HG02588 (cell line): Measurements from ENCODE around the gene RAB40C.

ENCODE experiments used
- ATAC-seq: cut with Tn5 transposase; IDR thresholded peaks from one replicate; pipeline ENCODE4 v1.9.1; 2021; ENCODE audit warnings: mild to moderate bottlenecking, moderate library complexity; ENCODE audit not compliant: unreplicated experiment

Gene RAB40C

DNA sequence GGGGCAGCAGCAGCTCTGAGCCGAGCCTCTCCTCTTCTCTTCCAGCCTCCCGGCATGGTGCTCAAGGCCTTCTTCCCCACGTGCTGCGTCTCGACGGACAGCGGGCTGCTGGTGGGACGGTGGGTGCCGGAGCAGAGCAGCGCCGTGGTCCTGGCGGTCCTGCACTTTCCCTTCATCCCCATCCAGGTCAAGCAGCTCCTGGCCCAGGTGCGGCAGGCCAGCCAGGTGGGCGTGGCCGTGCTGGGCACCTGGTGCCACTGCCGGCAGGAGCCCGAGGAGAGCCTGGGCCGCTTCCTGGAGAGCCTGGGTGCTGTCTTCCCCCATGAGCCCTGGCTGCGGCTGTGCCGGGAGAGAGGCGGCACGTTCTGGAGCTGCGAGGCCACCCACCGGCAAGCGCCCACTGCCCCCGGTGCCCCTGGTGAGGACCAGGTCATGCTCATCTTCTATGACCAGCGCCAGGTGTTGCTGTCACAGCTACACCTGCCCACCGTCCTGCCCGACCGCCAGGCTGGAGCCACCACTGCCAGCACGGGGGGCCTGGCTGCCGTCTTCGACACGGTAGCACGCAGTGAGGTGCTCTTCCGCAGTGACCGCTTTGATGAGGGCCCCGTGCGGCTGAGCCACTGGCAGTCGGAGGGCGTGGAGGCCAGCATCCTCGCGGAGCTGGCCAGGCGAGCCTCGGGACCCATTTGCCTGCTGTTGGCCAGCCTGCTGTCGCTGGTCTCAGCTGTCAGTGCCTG is 15.7 kb upstream of the RAB40C start:
- no peak for ATAC-seq

DNA sequence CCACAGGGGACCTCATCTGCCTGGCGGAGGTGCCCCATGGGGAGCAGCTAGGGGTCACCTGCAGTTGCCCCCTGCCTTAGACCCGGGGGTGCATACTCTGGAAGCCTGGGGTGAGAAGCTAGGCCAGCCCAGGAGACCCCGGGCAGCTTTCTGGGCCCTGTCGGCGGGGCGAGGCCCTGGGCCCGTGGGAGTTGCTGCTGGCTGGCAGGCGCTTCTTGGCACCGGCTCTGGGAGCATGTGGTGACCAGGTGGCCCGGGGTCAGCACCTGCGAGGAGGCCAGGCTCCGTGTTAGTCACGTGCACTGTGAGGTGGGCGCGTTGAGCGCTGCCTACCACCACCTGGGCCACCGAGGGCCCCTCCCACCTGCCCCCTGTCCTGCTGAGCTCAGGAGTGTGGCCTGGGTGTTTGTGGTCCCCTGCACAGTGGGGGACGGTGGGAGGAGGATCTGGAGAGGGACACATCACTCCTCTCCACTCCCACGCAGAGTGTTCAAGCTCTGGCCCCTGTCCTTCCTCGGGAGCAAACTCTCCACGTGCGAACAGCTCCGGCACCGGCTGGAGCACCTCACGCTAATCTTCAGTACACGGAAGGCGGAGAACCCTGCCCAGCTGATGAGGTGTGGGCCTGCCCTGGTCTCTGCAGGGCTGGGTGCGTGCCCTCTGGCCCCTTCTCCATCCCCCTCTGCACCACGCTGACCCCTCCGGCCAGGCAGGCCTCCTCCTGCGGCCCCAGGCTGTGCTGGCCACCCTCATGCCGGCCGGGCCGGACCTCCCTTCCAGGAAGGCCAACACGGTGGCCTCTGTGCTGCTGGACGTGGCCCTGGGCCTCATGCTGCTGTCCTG is 14.3 kb upstream of the RAB40C start:
- ATAC-seq: no peak

DNA sequence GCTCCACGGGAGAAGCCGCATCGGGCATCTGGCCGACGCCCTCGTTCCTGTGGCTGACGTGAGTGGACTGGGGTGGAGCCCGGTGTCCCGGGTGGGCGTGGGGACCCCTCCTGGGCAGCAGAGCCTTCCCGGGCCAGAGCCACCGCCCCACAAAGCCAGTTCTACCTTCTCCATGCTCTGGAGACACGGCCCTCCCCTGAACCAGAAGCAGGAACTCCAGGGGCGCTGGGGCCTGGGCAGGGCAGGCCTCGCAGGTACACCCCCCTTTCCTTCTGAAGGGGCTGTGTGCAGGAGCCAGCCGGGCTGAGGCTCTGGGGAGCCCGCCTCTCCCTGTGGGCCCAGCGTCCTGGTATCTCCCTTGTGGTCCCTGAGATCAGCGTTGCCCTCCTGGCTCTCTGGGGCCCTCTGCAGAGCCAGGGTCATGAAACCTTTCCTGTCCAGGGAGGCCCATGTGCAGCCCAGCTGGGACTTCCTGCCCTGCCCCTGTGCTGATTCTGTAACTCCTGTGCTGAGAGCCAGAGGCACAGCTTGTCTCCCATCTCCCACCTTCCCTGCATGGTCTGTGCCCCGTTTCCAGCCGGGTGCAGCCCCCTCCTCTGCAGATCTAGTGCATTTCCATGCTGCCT is 13.6 kb upstream of the RAB40C start:
- no peak for ATAC-seq

DNA sequence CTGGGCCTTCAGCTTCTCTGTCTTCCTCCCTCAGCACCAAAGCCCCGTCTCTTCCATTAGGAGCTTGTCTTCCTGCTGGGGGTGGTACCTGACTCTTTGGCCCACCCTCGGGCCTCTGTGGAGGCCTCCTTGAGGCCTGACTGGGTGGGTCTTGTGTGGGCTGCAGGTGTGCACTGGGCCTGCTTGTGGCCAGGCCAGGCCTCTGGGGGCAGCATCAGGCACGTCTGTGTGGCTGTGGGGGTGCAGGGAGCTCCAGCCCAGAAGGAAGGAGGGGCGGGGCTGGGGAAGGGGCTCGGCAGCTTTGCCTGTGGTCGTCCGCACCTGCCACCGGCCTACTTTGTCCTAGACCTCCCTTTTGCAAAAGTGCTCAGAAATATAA is 13.1 kb upstream of the RAB40C start:
- ATAC-seq: no peak

DNA sequence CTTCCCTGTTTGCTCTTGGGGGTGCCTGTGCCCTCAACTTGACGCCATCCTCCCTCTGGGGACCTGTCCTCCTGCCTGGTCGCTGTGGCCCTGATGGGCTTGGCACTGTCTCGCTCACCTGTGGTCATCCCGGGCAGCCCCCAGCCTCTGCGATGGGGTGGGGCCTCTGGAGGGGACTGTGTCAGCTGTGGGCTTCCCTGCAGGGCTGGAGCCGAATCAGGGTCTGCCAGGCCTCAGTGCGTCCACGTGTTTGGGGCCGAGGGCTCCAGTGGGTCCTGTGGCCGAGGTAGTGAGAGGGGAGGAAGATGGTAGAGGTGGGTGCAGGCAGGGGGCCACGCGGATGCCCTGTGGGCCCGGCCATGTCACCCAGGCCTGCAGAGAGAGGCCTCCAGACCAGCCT is 12.1 kb upstream of the RAB40C start:
- ATAC-seq: no peak

DNA sequence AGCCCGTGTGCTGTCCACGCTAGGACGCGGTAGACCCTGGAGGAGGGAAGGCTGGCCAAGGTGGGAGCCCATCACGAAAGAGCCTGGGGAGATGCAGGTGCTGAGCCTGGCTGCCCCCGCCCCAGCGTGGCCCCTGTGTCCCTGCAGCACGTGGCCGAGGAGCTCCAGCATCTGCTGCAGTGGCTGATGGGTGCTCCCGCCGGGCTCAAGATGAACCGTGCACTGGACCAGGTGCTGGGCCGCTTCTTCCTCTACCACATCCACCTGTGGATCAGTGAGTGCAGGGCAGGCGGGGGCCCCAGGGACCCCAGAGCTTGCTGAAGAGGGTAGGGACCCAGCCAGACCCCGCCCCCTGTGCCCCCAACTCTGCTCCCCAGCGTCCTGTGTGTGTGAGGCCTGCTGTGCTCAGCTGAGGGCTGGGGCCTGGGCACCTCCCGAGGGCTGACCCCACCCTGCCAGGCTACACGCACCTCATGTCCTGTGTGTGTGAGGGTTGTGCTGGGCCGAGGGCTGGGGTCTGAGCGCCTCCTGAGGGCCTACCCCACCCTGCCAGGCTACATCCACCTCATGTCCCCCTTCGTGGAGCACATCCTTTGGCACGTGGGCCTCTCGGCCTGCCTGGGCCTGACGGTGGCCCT is 11.5 kb upstream of the RAB40C start:
- ATAC-seq: no peak

DNA sequence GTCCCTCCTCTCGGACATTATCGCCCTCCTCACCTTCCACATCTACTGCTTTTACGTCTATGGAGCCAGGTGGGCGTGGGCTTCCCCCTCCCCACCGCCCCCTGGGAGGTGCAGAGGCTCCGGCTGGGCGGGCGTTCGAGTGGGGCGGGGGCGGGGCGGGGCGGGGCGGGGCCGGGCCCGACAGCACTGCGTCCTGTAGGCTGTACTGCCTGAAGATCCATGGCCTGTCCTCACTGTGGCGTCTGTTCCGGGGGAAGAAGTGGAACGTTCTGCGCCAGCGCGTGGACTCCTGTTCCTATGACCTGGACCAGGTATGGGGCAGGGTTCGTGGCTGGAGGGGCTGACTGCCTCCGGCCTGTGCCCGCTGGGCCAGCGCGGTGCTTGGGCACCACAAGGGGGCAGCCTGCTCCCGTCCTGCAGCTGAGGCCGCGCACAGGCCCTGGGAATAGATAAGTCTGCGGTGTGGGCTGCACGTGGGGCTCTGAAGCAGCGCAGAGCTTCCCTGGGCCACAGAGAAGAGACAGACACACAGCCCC is 10.9 kb upstream of the RAB40C start:
- ATAC-seq: no peak

DNA sequence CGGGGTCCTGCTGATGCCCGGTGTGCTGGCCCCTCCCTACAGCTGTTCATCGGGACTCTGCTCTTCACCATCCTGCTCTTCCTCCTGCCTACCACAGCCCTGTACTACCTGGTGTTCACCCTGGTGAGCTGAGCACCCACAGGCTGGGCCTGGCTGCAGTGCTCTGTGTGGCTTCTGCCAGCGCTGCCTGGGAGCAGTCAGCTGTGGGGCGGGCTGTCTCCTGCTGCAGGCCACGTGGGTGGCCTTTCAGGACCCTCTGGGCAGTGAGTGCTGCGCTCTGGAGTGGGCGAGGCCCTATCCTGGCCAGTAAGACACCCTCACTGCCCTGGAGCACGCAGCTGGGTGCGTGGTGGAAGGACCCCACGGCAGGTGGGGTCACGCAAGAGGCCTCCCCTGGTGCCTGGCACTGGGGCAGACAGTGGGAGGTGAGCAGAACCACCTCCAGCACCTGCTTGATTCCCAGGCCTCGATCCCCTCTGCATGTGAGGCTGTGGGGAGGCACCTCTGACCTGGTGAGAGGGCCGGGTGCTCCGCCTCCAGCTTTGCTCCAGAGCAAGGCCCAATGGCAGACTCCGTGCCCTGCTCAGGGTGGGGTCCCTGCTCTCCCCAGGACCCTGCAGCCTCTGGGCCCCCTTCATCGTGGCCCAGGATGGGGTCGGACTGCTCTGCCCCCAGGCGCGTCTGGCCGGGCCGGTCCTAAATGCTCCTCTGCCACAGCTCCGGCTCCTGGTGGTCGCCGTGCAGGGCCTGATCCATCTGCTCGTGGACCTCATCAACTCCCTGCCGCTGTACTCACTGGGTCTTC is 9.5 kb upstream of the RAB40C start:
- no peak for ATAC-seq

DNA sequence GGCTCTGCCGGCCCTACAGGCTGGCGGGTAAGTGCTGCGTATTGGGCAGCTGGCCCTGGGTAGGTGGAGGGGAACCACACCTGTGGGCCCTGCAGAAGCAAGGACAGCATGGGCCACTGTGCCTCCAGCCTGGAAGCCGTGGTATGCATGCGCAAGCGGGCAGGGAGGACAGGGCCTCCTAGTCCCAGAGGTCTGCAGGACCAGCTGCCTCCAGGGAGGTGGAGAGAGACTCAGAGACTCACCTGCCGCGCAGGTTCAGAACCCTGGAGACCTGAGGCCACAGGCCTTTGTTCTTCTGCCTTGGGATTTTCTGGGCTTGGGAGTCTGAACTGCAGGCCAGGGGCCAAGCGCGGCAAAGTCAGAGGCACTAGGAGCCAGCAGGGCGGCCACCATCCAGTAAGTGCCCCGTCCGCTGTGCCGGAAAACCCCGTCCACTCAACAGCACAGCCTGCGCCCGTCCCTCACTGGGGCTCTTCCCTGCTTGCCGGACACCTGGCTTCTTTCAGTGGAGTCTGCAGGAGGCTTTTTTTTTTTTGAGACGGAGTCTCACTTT is 8.8 kb upstream of the RAB40C start:
- ATAC-seq: no peak

DNA sequence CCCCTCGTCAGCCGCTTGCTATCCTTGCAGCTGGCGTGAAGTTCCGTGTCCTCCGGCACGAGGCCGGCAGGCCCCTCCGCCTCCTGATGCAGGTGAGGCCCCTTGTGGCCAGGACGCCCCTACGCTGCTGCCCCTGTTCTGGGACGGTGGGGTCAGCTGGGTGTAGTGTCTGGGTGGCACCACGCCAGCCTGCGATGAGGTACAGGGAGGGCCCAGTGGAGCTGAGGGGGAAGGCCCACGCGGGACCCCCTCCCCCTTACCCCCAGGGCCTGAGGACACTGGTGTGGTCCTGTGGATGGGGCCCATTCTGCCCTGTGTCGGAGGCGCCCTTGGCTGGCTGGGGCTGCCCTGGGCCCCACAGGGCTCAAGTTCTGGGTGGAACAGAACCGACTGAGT is 7.7 kb upstream of the RAB40C start:
- no peak for ATAC-seq

DNA sequence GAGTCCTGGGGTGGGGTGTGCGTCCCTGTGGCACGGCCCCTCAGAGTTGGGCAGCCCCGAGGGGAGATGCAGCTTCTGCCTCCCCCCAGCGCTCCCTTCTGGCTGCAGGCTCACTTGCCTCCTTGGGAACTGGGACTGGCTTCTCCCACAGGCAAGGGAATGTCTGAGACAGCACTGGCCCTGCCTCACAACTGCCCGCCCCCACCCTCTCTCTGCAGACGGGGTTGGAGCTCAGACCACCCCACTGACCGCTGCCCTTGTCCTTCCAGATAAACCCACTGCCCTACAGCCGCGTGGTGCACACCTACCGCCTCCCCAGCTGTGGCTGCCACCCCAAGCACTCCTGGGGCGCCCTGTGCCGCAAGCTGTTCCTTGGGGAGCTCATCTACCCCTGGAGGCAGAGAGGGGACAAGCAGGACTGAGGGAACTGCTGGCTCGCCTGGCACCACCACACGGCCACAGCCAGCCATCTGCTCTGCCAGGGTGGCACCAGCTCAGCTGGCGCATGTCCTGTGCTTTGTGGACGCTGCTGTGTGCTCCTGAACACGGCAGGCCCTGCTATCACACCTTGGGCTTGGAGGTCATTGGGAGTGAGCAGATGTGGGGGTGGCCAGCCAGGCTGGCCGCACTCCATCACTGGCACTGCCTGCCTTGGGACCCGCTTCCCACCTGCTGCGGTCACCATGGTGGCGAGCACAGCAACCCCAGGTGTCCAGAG is 7.1 kb upstream of the RAB40C start:
- no peak for ATAC-seq

DNA sequence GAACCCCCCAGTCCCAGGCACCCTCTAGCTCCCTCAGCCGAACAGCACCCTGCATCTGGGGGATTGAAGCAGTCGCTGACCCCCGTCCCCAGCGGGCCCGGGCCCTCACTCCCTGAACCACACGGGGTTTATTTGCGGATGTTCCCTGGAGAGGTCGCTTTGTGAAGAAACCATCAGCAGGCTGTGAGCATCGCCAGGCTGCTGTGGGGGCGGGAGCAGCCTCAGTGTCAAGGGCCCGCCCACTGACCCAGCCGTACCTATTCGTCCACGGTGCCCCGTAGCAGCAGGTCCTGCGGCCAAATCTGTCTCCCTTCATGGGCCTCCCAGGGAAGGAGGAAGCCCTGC is 6.4 kb upstream of the RAB40C start:
- ATAC-seq: no peak

DNA sequence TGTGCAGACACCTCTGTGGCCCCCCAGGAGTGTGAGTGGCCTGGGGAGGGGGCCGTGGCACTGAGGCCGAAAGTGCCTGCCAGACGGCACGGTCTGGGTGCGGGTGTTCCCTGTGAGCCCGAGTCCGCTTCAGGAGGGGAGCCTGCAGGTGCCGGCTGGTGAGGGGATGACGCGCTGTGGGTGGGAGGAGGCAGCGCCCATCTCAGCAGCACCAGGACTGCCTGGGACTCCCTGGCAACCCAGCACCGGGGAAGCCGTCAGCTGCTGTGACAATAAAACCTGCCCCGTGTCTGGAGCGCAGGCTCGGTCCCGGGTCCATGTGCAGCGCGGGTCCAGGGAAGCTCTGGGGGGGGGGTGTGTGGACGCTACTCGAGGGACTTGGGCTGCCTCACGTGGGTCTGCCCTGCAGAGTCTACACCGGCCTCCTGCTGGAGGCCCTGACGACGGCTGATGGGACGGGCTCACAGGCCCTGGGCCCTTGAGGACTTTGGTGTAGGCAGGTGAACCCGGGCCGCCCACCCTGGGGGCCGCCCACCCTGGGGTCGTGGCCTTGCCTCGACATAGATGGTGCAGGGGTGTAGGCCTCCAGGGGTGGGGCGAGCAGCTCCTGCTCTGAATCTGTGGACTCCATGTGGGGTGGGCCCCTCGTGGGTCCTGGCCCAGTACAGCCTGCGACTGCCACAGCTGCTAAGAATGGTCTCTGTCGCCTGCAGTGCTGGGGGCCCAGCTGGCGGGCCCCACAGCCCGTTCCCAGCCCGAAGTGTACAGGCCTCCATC is 5.9 kb upstream of the RAB40C start:
- no peak for ATAC-seq

DNA sequence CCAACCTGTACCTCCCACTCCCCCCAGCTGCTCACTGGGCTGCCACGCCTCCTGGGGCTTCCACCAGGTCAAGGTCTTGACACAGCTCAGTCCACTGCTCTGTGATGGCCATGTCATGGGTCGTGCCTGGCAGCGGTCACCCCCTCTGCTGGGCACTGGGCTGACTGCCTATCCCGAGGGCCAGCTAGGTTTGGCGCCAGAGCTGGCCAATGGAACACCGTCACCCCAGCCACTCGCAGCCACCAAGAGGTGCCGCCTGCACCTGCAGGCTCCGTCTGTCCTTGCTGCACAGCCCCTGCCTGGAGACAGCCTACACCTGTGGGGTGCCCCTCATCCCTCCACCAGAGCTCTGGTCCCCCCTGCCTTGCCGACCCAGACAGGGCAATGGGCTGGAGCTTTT is 4.5 kb upstream of the RAB40C start:
- no peak for ATAC-seq

DNA sequence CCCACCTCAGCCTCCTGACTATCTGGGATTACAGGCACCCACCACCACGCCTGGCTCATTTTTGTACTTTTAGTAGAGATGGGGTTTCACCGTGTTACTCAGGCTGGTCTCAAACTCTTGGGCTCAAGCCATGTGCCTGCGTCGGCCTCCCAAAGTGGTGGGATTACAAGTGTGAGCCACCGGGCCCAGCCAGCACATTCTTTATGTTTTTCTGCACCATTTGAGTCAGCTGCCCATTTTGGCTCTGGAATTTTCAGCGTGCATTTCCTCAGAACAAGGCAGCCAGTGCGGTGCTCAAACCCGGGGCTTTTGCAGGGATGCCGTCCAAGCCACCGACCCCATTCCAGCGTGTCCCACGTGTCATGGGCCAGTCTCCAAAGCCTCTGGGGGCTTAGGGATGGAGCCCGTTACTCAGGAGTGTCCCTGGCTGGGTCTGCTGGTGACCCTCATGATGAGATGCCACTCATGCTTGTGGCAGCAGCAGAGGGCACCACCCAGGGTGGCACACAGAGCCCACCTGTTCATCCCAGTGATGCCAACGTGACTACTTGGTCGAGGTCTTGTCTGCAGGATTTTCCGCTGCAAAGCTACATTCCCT is 3.7 kb upstream of the RAB40C start:
- no peak for ATAC-seq

DNA sequence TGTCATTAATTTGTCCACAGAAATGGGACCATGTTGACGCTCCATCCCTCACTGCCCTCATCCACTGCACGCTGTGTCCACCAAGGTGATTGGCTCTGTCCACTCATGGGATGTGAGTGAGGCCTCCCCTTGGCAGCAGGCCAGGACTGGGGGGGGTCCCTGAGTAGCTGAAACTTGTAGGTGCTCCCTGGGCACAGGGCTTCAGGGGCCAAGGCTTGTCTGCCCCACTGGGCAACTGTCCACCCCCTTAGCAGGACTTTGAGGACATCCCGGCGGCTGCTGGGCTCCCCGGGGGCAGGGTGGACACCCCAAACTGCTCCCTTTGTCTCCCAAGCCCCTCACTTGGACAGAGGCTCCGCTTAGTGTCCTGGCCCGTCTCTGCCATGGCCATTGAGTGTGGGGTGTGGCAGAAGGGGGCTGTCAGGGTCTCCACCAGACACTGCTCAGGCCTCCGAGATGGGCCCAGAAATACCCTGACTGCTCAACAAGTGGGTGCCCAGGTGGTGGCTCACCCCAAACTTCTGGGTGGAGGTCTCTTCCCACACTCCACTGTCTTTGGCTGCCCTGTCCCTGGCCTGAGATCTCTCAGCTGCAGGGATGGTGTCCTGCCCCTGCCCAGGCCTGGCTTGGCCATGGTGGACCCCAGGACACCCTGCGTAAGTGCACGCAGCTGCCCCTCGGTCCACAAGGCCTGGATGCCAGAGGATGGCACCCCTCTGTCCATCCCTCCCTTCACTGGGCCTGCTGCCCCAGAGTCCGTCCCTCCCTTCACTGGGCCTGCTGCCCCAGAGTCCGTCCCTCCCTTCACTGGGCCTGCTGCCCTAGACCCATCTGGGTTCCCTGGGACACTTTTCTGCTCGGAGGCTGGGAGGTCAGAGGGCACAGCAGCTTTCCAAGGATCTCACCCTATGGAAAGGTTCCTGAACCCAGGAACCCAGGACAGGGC is 2.9 kb upstream of the RAB40C start:
- ATAC-seq: no peak

DNA sequence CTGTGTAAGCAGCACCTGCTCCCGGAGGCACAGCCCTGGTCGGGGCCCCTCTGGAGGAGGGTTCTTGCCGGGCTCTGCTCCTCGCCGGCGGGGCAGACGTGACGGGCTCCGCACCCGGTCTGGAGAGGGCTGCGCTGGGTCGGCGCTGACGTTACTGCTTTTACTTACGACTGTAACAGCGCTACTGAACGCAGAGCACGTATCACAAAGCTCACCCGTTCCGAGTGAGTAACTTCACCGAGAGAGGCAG is 1.3 kb upstream of the RAB40C start:
- ATAC-seq: peak; percentile 0
